Measurements from ENCODE around the gene GBF1. TPM values are rescaled to one million over a fixed set of nuclear protein-coding genes. Genes with fewer than 3 reads are reported as not detected.
A peak's percentile ranks its signal among the peaks of the same experiment; 100 is the strongest.

The GBF1 gene
- 10 to 100 TPM; 23.1 to 24.1 TPM for total RNA-seq

DNA sequence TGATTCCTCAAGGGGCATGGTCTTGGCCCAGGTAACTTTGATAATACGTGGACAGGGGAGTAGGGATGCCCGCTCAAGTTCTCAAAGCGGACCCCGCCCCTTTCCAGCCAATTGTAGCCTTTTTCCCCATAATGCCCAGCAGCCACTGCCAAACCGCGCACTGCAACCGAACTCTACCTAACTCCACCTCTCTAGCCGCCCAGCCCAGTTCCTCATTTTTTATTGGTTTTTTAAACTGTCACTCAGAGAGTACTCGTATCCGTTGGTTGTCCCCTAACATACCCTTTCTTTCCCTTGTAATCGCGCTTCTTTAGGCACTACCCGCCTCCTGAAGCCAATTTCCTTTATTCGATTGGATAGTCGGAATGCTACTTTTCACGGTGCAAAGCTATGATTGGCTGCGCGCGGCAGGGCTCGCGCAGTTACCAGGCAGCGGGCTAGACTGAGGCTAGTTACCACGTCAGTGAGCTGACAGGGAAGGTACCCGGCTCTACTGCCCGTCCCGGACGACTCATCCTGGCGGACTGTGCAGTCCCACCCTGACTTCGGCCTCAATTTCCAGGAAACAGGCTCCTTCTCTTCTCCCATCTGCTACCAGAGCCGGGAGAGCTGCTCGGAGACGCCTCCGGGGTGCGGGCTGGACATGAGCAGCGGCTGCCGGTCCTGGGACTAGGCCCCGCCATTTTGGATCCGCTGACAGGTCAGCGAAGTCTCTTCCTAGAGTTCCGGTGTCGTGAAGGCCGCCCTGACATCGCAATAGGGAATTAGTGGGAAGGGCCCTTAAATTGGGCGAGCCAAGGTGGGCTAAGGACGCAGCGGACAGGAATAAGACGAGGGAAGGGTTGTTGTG is at the start of gene GBF1:
TSS of gene GBF1 (plus strand) at position 451 of the 850 bp plus-strand sequence. CDS start 13,407 bp downstream, outside the sequence.
- Histone ChIP-seq H3K4me3 (peak within 1 kb of the TSS; percentile 42 to 99), H3K9me3 (no peaks in the 10 kb centered on the region), H3K27ac (peak within 1 kb of the TSS; percentile 42 to 93 (median 77)), H3K36me3 (replicated peaks in 1 of 2; ENCODE audit: insufficient read depth in 1 of 2, low read depth in 2 of 2) (no peaks in the 10 kb centered on the region), H3K4me1 (peaks cover 62% of the 10 kb centered on the region), H3K27me3 (no peaks in the 10 kb centered on the region)
- peak; percentile 96 for ATAC-seq
- intact Hi-C loops (cut with DNase I): no loop called here
- DNase-seq: peak; percentile 92 to 97 (median 93)
- 0% methylated on average over 36 to 47 of the region's 47 CpGs for WGBS, 2 donors
- TF ChIP-seq CTCF (IDR thresholded peaks at IDR 0.05) (no peak), POLR2A (IDR thresholded peaks at IDR 0.05) (peak; percentile 86 to 97 (median 96))

DNA sequence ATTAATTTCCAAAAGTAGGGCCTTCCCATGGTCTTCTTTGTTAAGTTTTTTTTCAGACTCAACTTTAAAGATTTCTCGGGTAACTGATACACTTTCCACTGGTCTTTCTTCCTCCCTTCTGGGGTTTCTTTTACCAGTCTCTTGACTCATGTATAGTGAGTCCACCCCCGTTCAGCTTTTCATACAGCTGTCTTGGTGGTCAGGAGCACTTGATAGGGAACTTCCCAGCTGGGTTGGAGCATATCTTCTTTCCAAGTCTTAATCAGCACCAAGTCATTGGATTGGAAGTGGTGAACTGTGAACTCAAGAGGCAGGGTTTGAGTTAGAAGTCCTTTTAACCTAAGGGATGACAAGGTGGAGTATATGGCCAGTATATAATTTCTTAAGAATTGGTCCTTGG is 48.4 kb upstream of the GBF1 start:
- intact Hi-C loops (cut with DNase I): no loop called here
- no peak for TF ChIP-seq POLR2A (IDR thresholded peaks at IDR 0.05)
- TF ChIP-seq CTCF (IDR thresholded peaks at IDR 0.05): no peak
- no peaks in the 10 kb centered on the region for H3K4me1 ChIP-seq
- H3K9me3 ChIP-seq: no peaks in the 10 kb centered on the region
- DNase-seq (no peak), ATAC-seq (no peak)
- H3K27ac ChIP-seq: no peak overlapping the region
- no peaks in the 10 kb centered on the region for H3K27me3 ChIP-seq
- H3K36me3 ChIP-seq (replicated peaks in 1 of 2; ENCODE audit: insufficient read depth in 1 of 2, low read depth in 2 of 2): no peaks in the 10 kb centered on the region
- no peak overlapping the region for H3K4me3 ChIP-seq
- 65 to 69% methylated on average over 2 of the region's 2 CpGs for WGBS, 2 donors

DNA sequence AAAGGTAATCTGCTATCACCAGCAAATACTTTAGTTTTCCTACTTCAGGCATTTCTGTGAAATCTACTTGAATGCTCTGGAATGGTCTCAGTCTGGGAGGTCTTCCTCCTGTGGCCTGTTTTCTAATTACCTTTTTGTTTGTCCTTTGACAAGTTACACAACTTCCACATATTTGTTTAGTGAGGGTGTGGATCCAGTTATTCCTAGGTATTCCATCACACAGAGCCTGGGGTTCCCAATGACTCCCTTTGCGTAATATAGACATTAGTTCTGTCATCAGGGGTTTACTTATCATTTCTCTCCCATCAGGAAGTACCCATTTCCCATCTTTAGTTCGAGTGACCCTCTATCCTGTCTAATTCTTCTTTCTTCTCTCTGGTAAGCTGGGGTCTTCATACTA is 47.3 kb upstream of the GBF1 start:
- H3K27ac ChIP-seq: no peak overlapping the region
- H3K4me1 ChIP-seq: no peaks in the 10 kb centered on the region
- H3K36me3 ChIP-seq (replicated peaks in 1 of 2; ENCODE audit: insufficient read depth in 1 of 2, low read depth in 2 of 2): no peaks in the 10 kb centered on the region
- DNase-seq (no peak), ATAC-seq (no peak)
- no peak overlapping the region for H3K4me3 ChIP-seq
- WGBS, 2 donors: 65 to 70% methylated on average over 2 of the region's 2 CpGs
- intact Hi-C loops (cut with DNase I): no loop called here
- no peaks in the 10 kb centered on the region for H3K27me3 ChIP-seq
- H3K9me3 ChIP-seq: no peaks in the 10 kb centered on the region
- TF ChIP-seq CTCF (IDR thresholded peaks at IDR 0.05) (no peak), POLR2A (IDR thresholded peaks at IDR 0.05) (no peak)

- Histone ChIP-seq H3K9me3 (peaks cover 0 to 11% (median 0%) of the 10 kb centered on the region in 3 donors), H3K4me1 (no peaks in the 10 kb centered on the region)
- no peak for DNase-seq
Measured at GRCh38 chr10:102200751-102201640, 44.3 kb upstream of the GBF1 start.

More at GRCh38 chr10:102200751-102201640, 44.3 kb upstream of the GBF1 start:
- no peak for TF ChIP-seq POLR2A (IDR thresholded peaks at IDR 0.05)
- TF ChIP-seq CTCF (IDR thresholded peaks at IDR 0.05): no peak
- intact Hi-C loops (cut with DNase I): no loop called here
- no peak for ATAC-seq
- Histone ChIP-seq H3K36me3 (replicated peaks in 1 of 2; ENCODE audit: insufficient read depth in 1 of 2, low read depth in 2 of 2) (no peaks in the 10 kb centered on the region), H3K27ac (no peak overlapping the region), H3K4me3 (no peak overlapping the region), H3K27me3 (no peaks in the 10 kb centered on the region)
- 86% methylated on average over 5 to 28 of the region's 34 CpGs for WGBS, 2 donors

Measured in body of pancreas (tissue), 4 donors.